Embryonic facial prominence (tissue), 1 donor: ENCODE measurements around the gene CXCL3.

Experiments
- DNase-seq: peaks from one replicate; pipeline ENCODE4 v3.0.0-alpha.2; 2016; ENCODE audit errors: extremely low spot score

CXCL3 gene

GRCh38 chr4:74055498-74055897 lies 17.0 kb upstream of the CXCL3 start:
- DNase-seq: no peak

- no peak for DNase-seq
These were observed 16.6 kb upstream of the CXCL3 start for GRCh38 chr4:74055096-74055495.

GRCh38 chr4:74054483-74055047 lies 16.1 kb upstream of the CXCL3 start:
- DNase-seq: no peak

GRCh38 chr4:74047152-74047551 lies 8.7 kb upstream of the CXCL3 start:
- DNase-seq: no peak

GRCh38 chr4:74045772-74046171 lies 7.3 kb upstream of the CXCL3 start:
- DNase-seq: no peak

- no peak for DNase-seq
These were observed 6.8 kb upstream of the CXCL3 start for GRCh38 chr4:74045247-74045646.

GRCh38 chr4:74044677-74045076 lies 6.2 kb upstream of the CXCL3 start:
- no peak for DNase-seq

GRCh38 chr4:74042681-74043080 lies 4.2 kb upstream of the CXCL3 start:
- no peak for DNase-seq

- no peak for DNase-seq
These were observed 2.9 kb upstream of the CXCL3 start for GRCh38 chr4:74041418-74041817.

GRCh38 chr4:74039315-74039763 lies 850 bp upstream of the CXCL3 start:
- no peak for DNase-seq

GRCh38 chr4:74038086-74038424 lies 434 bp downstream of the CXCL3 start:
- no peak for DNase-seq

- DNase-seq: no peak
These were observed 1.2 kb downstream of the CXCL3 start for GRCh38 chr4:74037076-74037955.

- no peak for DNase-seq
These were observed 4.8 kb downstream of the CXCL3 start for GRCh38 chr4:74033739-74034138.

GRCh38 chr4:74032064-74032463 lies 6.4 kb downstream of the CXCL3 start:
- DNase-seq: no peak

- DNase-seq: no peak
These were observed 6.9 kb downstream of the CXCL3 start for GRCh38 chr4:74031576-74031975.

- no peak for DNase-seq
These were observed 8.2 kb downstream of the CXCL3 start for GRCh38 chr4:74030285-74030684.

- DNase-seq: no peak
These were observed 10.0 kb downstream of the CXCL3 start for GRCh38 chr4:74028504-74028903.

GRCh38 chr4:74023709-74024108 lies 14.8 kb downstream of the CXCL3 start:
- DNase-seq: no peak

GRCh38 chr4:74021601-74022000 lies 16.9 kb downstream of the CXCL3 start:
- no peak for DNase-seq

GRCh38 chr4:74018771-74019170 lies 19.7 kb downstream of the CXCL3 start:
- DNase-seq: no peak

GRCh38 chr4:74018116-74018515 lies 20.4 kb downstream of the CXCL3 start:
- no peak for DNase-seq

GRCh38 chr4:74016068-74016467 lies 22.4 kb downstream of the CXCL3 start:
- DNase-seq: no peak

- DNase-seq: no peak
These were observed 23.2 kb downstream of the CXCL3 start for GRCh38 chr4:74015126-74015780.
